Stimulated activated CD4-positive, alpha-beta T cell treated with anti-CD3 and anti-CD28 coated beads, Interleukin-1b, Interleukin-23, amount 100 ng/mL, for 24 hours (primary cell): ENCODE results near the gene ATP6AP2.
"Not testable (repeated sequence)": the region's sequence is repeated elsewhere in the genome, so short reads cannot be mapped to it uniquely, and the experiment has no call there.

Experiments
- DNase-seq, 4 experiments: peaks; one replicate each; pipeline ENCODE4 v3.0.0-alpha.2; 2020; ENCODE audit warnings: low read depth in 4 of 4, low spot score in 1 of 4

The ATP6AP2 gene

GRCh38 chrX:40575411-40575810 lies 5.4 kb upstream of the ATP6AP2 start:
- not testable (repeated sequence) for DNase-seq

DNA sequence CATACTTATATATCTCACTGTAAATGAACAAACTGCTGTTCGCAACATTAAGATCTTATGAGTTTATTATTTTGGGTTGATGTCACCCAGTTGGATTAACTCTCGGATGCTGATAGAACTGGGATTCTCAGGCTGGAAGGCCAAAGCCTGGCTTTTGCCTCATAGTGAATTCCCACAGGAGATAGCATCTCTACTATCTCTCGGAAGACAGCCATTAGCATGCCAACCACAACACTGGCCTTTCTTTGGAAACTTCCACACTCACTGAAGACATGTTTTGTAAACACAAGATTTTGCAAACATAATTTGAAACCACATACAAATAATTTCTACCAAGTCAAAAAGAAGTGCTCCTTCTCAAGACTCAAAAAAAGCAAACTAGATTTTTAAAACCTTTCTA lies 4.5 kb upstream of the ATP6AP2 start:
- no peak for DNase-seq

GRCh38 chrX:40578039-40578695 lies 2.6 kb upstream of the ATP6AP2 start:
- DNase-seq = no peak

- no peak for DNase-seq
Measured at GRCh38 chrX:40579141-40579540, 1.6 kb upstream of the ATP6AP2 start.

- no peak for DNase-seq
Measured at GRCh38 chrX:40579900-40580536, 752 bp upstream of the ATP6AP2 start.

DNA sequence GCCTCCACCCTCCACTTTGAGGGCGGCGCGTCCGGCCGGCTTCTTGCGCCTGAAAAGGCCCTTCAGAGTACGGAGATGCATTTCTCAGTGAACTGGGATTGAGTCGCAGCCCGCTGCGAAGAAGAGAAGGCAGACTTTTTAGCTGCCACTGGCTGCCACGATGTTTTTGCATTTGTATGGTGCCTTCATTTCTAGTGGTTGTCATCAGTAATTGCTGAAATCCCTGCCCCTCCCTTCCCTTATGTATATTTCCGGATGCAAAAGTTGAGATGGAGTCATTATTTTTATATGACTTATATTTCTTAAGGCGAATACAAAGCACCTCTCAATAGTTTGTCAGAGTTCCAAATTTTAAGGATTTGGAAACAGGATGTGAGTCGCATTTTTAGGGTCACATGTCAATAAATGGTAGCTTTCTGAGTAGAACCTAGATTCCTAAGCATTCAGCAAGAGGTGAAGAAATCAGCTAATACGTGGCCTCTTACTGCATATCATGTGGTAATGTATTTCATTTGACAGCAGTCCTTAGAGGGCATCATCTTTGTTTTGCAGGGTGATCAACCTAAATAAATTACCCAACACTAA lies 658 bp downstream of the ATP6AP2 start:
- no peak for DNase-seq

GRCh38 chrX:40582178-40582577 lies 1.4 kb downstream of the ATP6AP2 start:
- DNase-seq = not testable (repeated sequence)

DNA sequence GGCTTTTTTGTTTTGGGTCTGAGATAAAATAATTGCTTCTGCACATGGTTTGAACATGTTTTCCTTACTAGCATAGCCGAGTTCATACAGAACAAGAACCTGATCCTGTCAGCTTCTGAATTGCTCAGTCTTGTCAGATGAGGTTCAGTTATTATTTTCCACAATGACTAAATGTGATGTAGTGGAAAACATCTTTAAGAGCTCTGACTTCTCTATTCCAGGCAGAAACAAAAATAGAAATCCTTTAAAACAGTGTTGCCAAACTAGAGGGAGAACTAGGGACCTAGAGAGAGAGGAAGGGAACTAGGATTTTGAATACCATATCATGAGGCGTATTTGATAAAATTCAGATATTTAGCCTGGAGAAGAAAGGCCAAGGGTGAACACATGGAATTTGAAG lies 2.0 kb downstream of the ATP6AP2 start:
- no peak for DNase-seq

GRCh38 chrX:40587623-40588022 lies 6.9 kb downstream of the ATP6AP2 start:
- DNase-seq = not testable (repeated sequence)

- not testable (repeated sequence) for DNase-seq
Measured at GRCh38 chrX:40589616-40590321, 9.0 kb downstream of the ATP6AP2 start.

DNA sequence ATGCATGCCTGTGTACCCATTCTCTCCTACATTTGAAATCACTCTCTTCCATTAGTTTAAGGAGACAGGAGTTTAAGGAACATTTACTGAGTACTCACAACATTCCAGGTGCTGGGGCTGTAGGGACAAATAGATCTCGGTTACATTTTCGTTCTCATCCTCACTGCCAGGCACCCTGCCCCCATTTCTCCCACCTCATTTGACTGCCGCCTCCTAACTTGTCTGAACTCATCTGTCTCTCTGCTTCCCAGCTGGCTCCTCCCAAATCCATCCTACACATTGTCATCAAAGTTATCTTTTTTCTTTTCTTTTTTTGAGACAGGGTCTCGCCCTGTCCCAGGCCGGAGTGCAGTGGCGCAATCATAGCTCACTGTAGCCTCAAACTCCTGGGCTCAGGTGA lies 22.7 kb downstream of the ATP6AP2 start:
- no peak for DNase-seq

- DNase-seq = no peak
Measured at GRCh38 chrX:40607381-40607780, 26.6 kb downstream of the ATP6AP2 start.

GRCh38 chrX:40612511-40612910 lies 31.7 kb downstream of the ATP6AP2 start:
- DNase-seq = no peak

DNA sequence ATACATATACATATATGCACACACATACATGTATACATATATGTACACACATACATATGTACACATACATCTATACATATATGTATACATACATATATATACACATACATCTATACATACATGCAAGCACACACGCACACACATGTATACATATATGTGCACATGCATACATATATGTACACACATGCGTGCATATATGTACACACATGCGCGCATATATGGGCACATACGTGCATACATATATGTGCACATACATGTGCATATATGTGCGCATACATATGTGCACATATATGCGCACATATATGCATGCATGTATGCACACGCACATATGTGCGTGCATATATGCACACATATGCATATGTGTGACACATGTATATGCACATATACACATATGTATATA lies 35.2 kb downstream of the ATP6AP2 start:
- no peak for DNase-seq

DNA sequence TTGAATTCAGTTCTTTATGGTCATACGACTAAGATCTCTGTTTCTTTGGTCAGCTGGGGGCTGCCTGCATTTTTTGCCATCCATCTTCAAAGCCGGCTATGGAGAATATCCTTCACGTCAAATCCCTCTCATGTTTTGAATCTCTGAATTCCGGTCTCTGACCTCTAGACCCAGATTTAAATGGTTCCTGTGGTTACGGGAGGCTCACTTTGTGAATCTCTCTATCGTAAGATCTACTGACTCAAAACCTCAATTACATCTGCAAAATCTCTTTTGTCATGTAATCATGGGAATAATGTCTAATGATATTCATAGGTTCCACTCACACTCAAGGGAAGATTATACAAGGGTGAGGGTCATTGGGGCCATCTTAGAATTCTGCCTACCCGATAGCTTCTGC lies 36.8 kb downstream of the ATP6AP2 start:
- DNase-seq = no peak

- no peak for DNase-seq
Measured at GRCh38 chrX:40622479-40623138, 41.8 kb downstream of the ATP6AP2 start.

DNA sequence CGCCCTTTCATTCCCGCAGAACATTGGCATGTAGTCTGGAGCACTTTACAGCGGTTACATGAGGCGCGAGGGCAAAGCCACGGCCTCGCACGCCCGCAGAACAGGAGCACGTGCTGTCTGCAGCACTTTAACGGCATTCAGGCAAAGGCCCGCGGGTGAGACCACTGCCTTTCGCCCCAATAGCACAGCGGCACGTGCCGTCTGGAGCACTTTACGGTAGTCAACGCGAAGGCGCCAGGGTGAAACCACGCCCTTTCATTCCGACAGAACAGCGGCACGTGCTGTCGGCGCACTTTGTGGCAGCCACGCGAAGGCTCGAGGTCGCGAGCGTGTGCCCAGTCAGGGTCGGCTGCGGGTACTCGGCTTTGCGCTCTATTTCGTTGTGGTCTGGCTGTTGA lies 42.4 kb downstream of the ATP6AP2 start, which contains the start of gene MPC1L:
TSS of gene MPC1L (plus strand) at position 290 of the 398 bp plus-strand sequence. CDS start 138 bp downstream, outside the sequence.
- no peak for DNase-seq

DNA sequence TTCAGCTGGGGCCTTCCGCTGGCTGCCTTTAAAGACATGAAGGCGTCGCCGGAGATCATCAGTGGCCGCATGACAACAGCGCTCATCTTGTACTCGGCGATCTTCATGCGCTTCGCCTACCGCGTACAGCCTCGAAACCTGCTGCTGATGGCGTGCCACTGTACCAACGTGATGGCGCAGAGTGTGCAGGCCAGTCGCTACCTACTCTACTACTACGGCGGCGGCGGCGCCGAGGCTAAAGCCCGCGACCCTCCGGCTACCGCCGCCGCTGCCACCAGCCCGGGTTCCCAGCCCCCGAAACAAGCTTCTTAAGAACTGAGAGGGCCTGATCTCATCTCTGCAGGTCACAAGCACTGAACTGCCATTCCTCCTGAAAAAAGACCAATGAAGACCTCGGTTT lies 42.9 kb downstream of the ATP6AP2 start:
- DNase-seq = no peak

- DNase-seq = no peak
Measured at GRCh38 chrX:40625294-40625693, 44.5 kb downstream of the ATP6AP2 start.

DNA sequence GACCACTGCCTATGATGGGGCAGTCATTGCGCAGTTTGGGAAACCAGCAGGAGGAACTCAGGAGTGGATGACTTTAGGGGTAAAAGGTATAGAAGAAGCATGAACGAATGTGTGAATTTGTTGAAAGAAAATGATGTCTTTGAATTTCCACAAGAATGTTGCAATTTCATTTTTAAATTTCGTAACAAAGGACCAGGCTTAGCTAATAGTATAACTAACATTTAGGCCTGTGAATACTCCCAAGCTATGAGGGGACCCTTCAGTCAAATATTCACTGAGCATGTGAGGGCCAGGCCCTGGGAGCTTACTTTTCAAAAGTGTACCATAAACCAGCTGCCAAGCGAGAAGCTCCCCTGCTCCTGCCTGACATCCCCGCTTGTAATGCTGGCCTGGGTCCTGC lies 47.7 kb downstream of the ATP6AP2 start:
- DNase-seq = no peak

- no peak for DNase-seq
Measured at GRCh38 chrX:40632199-40632598, 51.4 kb downstream of the ATP6AP2 start.
